ENCODE measurements around the gene CASKIN1.

- TF ChIP-seq SIN3A (IDR thresholded peaks at IDR 0.05; ENCODE audit: borderline replicate concordance, insufficient read depth, low read length): no peak
- no peak for TF ChIP-seq POLR2AphosphoS5 (IDR thresholded peaks at IDR 0.05; ENCODE audit: low read depth, low read length)
- TF ChIP-seq, protein P1, sequence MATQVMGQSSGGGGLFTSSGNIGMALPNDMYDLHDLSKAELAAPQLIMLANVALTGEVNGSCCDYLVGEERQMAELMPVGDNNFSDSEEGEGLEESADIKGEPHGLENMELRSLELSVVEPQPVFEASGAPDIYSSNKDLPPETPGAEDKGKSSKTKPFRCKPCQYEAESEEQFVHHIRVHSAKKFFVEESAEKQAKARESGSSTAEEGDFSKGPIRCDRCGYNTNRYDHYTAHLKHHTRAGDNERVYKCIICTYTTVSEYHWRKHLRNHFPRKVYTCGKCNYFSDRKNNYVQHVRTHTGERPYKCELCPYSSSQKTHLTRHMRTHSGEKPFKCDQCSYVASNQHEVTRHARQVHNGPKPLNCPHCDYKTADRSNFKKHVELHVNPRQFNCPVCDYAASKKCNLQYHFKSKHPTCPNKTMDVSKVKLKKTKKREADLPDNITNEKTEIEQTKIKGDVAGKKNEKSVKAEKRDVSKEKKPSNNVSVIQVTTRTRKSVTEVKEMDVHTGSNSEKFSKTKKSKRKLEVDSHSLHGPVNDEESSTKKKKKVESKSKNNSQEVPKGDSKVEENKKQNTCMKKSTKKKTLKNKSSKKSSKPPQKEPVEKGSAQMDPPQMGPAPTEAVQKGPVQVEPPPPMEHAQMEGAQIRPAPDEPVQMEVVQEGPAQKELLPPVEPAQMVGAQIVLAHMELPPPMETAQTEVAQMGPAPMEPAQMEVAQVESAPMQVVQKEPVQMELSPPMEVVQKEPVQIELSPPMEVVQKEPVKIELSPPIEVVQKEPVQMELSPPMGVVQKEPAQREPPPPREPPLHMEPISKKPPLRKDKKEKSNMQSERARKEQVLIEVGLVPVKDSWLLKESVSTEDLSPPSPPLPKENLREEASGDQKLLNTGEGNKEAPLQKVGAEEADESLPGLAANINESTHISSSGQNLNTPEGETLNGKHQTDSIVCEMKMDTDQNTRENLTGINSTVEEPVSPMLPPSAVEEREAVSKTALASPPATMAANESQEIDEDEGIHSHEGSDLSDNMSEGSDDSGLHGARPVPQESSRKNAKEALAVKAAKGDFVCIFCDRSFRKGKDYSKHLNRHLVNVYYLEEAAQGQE (IDR thresholded peaks at IDR 0.05; ENCODE audit: insufficient read depth in 1 of 2, low read depth in 2 of 2, low read length in 2 of 2): no peak
These were observed 46.7 kb upstream of the CASKIN1 start for GRCh38 chr16:2243031-2243528.

Measured in PFSK-1 (cell line).